Measurements from ENCODE around the gene IL17C. TPM values are rescaled to one million over a fixed set of nuclear protein-coding genes. Genes with fewer than 3 reads are reported as not detected.

IL17C gene
- total and polyA plus RNA-seq, 9 of the 15 experiments (the other 6 are each of a cell fraction or from before 2014, with no cell fraction given): not detected

DNA sequence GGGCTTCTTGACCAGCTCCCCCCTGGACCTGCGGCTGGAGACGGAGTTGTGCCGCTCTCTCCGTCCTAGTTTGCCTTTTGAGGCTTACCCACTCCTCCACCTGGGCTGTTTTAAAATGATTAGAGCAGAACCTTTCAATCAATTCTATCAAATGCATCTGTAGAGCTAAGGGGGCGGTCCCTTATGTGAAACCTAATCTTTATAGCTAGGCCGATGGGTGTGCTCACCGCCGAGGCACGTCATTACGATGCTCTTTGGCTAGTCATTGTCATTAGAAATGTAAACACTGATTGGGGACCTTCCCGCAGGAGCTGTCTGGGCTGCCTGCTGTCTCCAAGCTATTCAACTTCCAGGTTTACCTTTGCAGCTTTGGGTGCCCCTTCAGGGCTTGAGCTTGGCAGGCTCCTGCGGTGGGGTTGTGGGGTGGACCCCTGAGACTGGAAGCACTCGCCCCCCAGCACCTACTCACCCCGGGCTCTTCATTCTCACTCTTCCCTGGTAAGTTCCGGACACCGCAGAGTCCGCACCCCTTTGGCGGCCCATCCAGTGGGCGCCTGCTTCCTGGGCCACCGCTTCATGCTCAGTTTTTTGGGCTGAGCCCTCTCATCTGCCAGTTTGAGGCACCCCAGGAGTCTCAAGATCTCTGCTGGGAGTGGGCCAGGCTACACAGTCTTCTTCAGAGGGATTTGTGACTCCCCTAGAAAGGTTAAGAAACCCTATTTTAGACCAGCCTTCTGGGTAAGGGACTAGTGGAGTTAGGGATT is 20.9 kb upstream of the IL17C start (continued):
- TF ChIP-seq, protein P1, sequence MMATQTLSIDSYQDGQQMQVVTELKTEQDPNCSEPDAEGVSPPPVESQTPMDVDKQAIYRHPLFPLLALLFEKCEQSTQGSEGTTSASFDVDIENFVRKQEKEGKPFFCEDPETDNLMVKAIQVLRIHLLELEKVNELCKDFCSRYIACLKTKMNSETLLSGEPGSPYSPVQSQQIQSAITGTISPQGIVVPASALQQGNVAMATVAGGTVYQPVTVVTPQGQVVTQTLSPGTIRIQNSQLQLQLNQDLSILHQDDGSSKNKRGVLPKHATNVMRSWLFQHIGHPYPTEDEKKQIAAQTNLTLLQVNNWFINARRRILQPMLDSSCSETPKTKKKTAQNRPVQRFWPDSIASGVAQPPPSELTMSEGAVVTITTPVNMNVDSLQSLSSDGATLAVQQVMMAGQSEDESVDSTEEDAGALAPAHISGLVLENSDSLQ (IDR thresholded peaks at IDR 0.05): peak; percentile 47; the same call in 1 of the 2 replicates
- TF ChIP-seq KAT2B (IDR thresholded peaks at IDR 0.05; ENCODE audit: low read depth, low read length) (no peak), JUND (IDR thresholded peaks at IDR 0.05; ENCODE audit: borderline replicate concordance, low read depth, low read length) (peak; percentile 65; the same call in 1 of the 2 replicates), JUND (tag; IDR thresholded peaks at IDR 0.05; ENCODE audit: borderline replicate concordance, low read depth, low read length) (peak; percentile 71; the same call in 1 of the 3 replicates), GTF2E2 (tag; IDR thresholded peaks at IDR 0.05) (no peak), ZNF395 (CRISPR knock-in tag; IDR thresholded peaks at IDR 0.05) (0 out of 2 replicates have a peak, but pooled peaks have one; percentile 25), NFE2 (IDR thresholded peaks at IDR 0.05; ENCODE audit: low read depth) (peak; percentile 84), DPF2 (IDR thresholded peaks at IDR 0.05) (0 out of 2 replicates have a peak, but pooled peaks have one; percentile 30), TCF7 (IDR thresholded peaks at IDR 0.05; ENCODE audit: borderline replicate concordance) (no peak), FOXA3 (CRISPR knock-in tag; conservative IDR thresholded peaks at IDR 0.05 in 1 of 2, IDR thresholded peaks at IDR 0.05 in 1 of 2) (peak; percentile 75 to 96)
- TF ChIP-seq, protein P2, sequence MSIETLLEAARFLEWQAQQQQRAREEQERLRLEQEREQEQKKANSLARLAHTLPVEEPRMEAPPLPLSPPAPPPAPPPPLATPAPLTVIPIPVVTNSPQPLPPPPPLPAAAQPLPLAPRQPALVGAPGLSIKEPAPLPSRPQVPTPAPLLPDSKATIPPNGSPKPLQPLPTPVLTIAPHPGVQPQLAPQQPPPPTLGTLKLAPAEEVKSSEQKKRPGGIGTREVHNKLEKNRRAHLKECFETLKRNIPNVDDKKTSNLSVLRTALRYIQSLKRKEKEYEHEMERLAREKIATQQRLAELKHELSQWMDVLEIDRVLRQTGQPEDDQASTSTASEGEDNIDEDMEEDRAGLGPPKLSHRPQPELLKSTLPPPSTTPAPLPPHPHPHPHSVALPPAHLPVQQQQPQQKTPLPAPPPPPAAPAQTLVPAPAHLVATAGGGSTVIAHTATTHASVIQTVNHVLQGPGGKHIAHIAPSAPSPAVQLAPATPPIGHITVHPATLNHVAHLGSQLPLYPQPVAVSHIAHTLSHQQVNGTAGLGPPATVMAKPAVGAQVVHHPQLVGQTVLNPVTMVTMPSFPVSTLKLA (conservative IDR thresholded peaks at IDR 0.05): 0 out of 4 replicates have a peak, but pooled peaks of 1 of the 2 experiments have one; percentile 40
- TF ChIP-seq, protein P3, sequence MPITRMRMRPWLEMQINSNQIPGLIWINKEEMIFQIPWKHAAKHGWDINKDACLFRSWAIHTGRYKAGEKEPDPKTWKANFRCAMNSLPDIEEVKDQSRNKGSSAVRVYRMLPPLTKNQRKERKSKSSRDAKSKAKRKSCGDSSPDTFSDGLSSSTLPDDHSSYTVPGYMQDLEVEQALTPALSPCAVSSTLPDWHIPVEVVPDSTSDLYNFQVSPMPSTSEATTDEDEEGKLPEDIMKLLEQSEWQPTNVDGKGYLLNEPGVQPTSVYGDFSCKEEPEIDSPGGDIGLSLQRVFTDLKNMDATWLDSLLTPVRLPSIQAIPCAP (CRISPR knock-in tag; IDR thresholded peaks at IDR 0.05; ENCODE audit: borderline replicate concordance): no peak

All from K562 (cell line).